HG03558 (cell line): ENCODE measurements around the gene HERC2.
"Not testable (repeated sequence)": the region's sequence is repeated elsewhere in the genome, so short reads cannot be mapped to it uniquely, and the experiment has no call there.

Source experiments
- ATAC-seq: cut with Tn5 transposase; IDR thresholded peaks from one replicate; pipeline ENCODE4 v1.9.1; 2021; ENCODE audit warnings: moderate number of reproducible peaks; ENCODE audit not compliant: unreplicated experiment; ENCODE audit errors: extremely low read depth

Gene HERC2

GRCh38 chr15:28190391-28191174 lies 131.4 kb downstream of the HERC2 start:
- no peak for ATAC-seq

GRCh38 chr15:28185148-28185895 lies 136.7 kb downstream of the HERC2 start:
- no peak for ATAC-seq

GRCh38 chr15:28184166-28184565 lies 137.8 kb downstream of the HERC2 start:
- ATAC-seq: no peak

GRCh38 chr15:28182731-28183130 lies 139.2 kb downstream of the HERC2 start:
- no peak for ATAC-seq

GRCh38 chr15:28182216-28182615 lies 139.8 kb downstream of the HERC2 start:
- no peak for ATAC-seq

GRCh38 chr15:28181366-28181765 lies 140.6 kb downstream of the HERC2 start:
- no peak for ATAC-seq

- no peak for ATAC-seq
Measured at GRCh38 chr15:28179270-28179669, 142.7 kb downstream of the HERC2 start.

GRCh38 chr15:28178727-28179126 lies 143.3 kb downstream of the HERC2 start:
- ATAC-seq: no peak

GRCh38 chr15:28178290-28178689 lies 143.7 kb downstream of the HERC2 start:
- no peak for ATAC-seq

- no peak for ATAC-seq
Measured at GRCh38 chr15:28169366-28169765, 152.6 kb downstream of the HERC2 start.

- ATAC-seq: not testable (repeated sequence)
Measured at GRCh38 chr15:28168405-28169121, 153.4 kb downstream of the HERC2 start.

GRCh38 chr15:28167042-28167441 lies 154.9 kb downstream of the HERC2 start:
- no peak for ATAC-seq

- ATAC-seq: no peak
Measured at GRCh38 chr15:28165791-28166190, 156.2 kb downstream of the HERC2 start.

GRCh38 chr15:28164876-28165275 lies 157.1 kb downstream of the HERC2 start:
- no peak for ATAC-seq

- no peak for ATAC-seq
Measured at GRCh38 chr15:28154283-28154682, 167.7 kb downstream of the HERC2 start.

- no peak for ATAC-seq
Measured at GRCh38 chr15:28153492-28154119, 168.4 kb downstream of the HERC2 start.

GRCh38 chr15:28152538-28152923 lies 169.4 kb downstream of the HERC2 start:
- not testable (repeated sequence) for ATAC-seq

- not testable (repeated sequence) for ATAC-seq
Measured at GRCh38 chr15:28151864-28152537, 170.0 kb downstream of the HERC2 start.

GRCh38 chr15:28147801-28148200 lies 174.2 kb downstream of the HERC2 start:
- no peak for ATAC-seq

- not testable (repeated sequence) for ATAC-seq
Measured at GRCh38 chr15:28145419-28145818, 176.6 kb downstream of the HERC2 start.
